GM08714 (cell line): ENCODE results near the gene VEGFB.

Source experiments
- H3K4me3 ChIP-seq: fragments of 200-500 bp; sonication (Bioruptor generic); 2 replicates; pipeline ENCODE4 v1.5.1; 2014; ENCODE audit warnings: mild to moderate bottlenecking, low read length, inconsistent platforms
- ZNF274 ChIP-seq: IDR thresholded peaks from 2 replicates; pipeline ENCODE4 v1.6.1; 2012; ENCODE audit warnings: mild to moderate bottlenecking, low read depth, low read length

The VEGFB gene

GRCh38 chr11:64232967-64233315 lies 1.4 kb upstream of the VEGFB start:
- no peak for TF ChIP-seq ZNF274
- no peak overlapping the region for H3K4me3 ChIP-seq

- TF ChIP-seq ZNF274 = no peak
- peak overlapping the region; percentile 73 for H3K4me3 ChIP-seq
Observed at GRCh38 chr11:64234647-64235379, 429 bp downstream of the VEGFB start.

- TF ChIP-seq ZNF274 = no peak
- peak overlapping the region; percentile 73; the same call in 1 of the 2 replicates for H3K4me3 ChIP-seq
Observed at GRCh38 chr11:64235437-64236161, 1.2 kb downstream of the VEGFB start.

GRCh38 chr11:64237484-64237951 lies 3.1 kb downstream of the VEGFB start:
- TF ChIP-seq ZNF274 = no peak

GRCh38 chr11:64238076-64238475 lies 3.7 kb downstream of the VEGFB start:
- no peak overlapping the region for H3K4me3 ChIP-seq
- TF ChIP-seq ZNF274 = no peak

More at GRCh38 chr11:64237484-64237951, 3.1 kb downstream of the VEGFB start:
- no peak overlapping the region for H3K4me3 ChIP-seq

- no peak for TF ChIP-seq ZNF274
- no peak overlapping the region for H3K4me3 ChIP-seq
Observed at GRCh38 chr11:64238999-64239398, 4.6 kb downstream of the VEGFB start.

- TF ChIP-seq ZNF274 = no peak
- H3K4me3 ChIP-seq = peak overlapping the region; percentile 60; the same call in 1 of the 2 replicates
Observed at GRCh38 chr11:64239662-64240434, 5.5 kb downstream of the VEGFB start.

- no peak for TF ChIP-seq ZNF274
- H3K4me3 ChIP-seq = peak within 1 kb of the TSS; percentile 78
Observed at GRCh38 chr11:64240435-64241240, 6.3 kb downstream of the VEGFB start, which contains the start of gene FKBP2. Gene FKBP2 (plus strand): TSS chr11:64241095. CDS start chr11:64242388, 1,293 bp downstream.

GRCh38 chr11:64241241-64241490 lies 6.8 kb downstream of the VEGFB start:
- peak overlapping the region; percentile 60; the same call in 1 of the 2 replicates for H3K4me3 ChIP-seq
- no peak for TF ChIP-seq ZNF274

GRCh38 chr11:64241491-64242374 lies 7.3 kb downstream of the VEGFB start:
- TF ChIP-seq ZNF274 = no peak
- H3K4me3 ChIP-seq = peak overlapping the region; percentile 78

GRCh38 chr11:64243236-64243854 lies 9.0 kb downstream of the VEGFB start:
- no peak overlapping the region for H3K4me3 ChIP-seq
- TF ChIP-seq ZNF274 = no peak

- TF ChIP-seq ZNF274 = no peak
- H3K4me3 ChIP-seq = no peak overlapping the region
Observed at GRCh38 chr11:64244107-64244506, 9.7 kb downstream of the VEGFB start.
